GM12878 (cell line): ENCODE results near the gene TEN1. TPM values are rescaled to one million over a fixed set of nuclear protein-coding genes. Genes with fewer than 3 reads are reported as not detected.

ENCODE experiments used
- ATAC-seq: fragments of 200-7000 bp; cut with Tn5 transposase; 3 replicates; pipeline ENCODE4 v1.9.1; 2020; ENCODE audit warnings: mild to moderate bottlenecking, moderate library complexity
- BruUV-seq: library from RNA; stranded (reverse); fragments of 400-500 nt; replicated peaks from 2 replicates; lab custom pipeline; 2021; lab: Mats Ljungman, UMichigan
- CTCF ChIA-PET: fragments of 300-600 bp; sonication (Branson Sonifier 250); formaldehyde crosslinking; extraction: SDS; loops from one replicate; lab custom pipeline; 2021; ENCODE audit warnings: inconsistent platforms; lab: Yijun Ruan, JAX
- POLR2A ChIA-PET: fragments of 350-600 bp; formaldehyde crosslinking; extraction: SDS; loops from one replicate; lab custom pipeline; 2021; ENCODE audit warnings: inconsistent platforms; lab: Charles Lee
- RAD21 ChIA-PET: fragments of 300-600 bp; sonication (Branson Sonifier 250); formaldehyde crosslinking; loops from one replicate; lab custom pipeline; 2023; ENCODE audit warnings: antibody characterized with exemption; ENCODE audit not compliant: unreplicated experiment; lab: Charles Lee
- SMC1A ChIA-PET: fragments of 300-600 bp; sonication (Branson Sonifier 250); formaldehyde crosslinking; loops from one replicate; lab custom pipeline; 2023; ENCODE audit not compliant: unreplicated experiment, uncharacterized antibody; lab: Charles Lee
- DNase-seq: peaks from one replicate; pipeline ENCODE4 v3.0.0-alpha.2; 2011; ENCODE audit warnings: low read depth, low spot score
- FAIRE-seq: peaks from 3 replicates; lab custom pipeline; 2011; peaks lifted over from hg19 to GRCh38; lab: Jason Lieb, UNC
- H2AFZ ChIP-seq: 2 replicates; pipeline ENCODE4 v1.6.0; 2011; ENCODE audit warnings: low read depth, low read length, control low read depth; ENCODE audit not compliant: control insufficient read depth
- H3K27ac ChIP-seq: 2 replicates; pipeline ENCODE4 v1.5.1; 2011; ENCODE audit warnings: control low read depth; ENCODE audit not compliant: control insufficient read depth, insufficient read depth
- H3K27me3 ChIP-seq, 2 experiments: replicated peaks in 1 of 2; 2 replicates each; pipeline versions ENCODE4 v1.6.0 to v1.6.1; 2011; ENCODE audit warnings: low read length in 1 of 2; ENCODE audit not compliant: control insufficient read depth in 2 of 2, insufficient read depth in 2 of 2
- H3K36me3 ChIP-seq, 2 experiments: 2 replicates each; pipeline ENCODE4 v1.5.1; 2011; ENCODE audit warnings: low read length in 1 of 2; ENCODE audit not compliant: control insufficient read depth in 2 of 2, insufficient read depth in 2 of 2
- H3K4me1 ChIP-seq: 2 replicates; pipeline ENCODE4 v1.6.1; 2011; ENCODE audit warnings: mild to moderate bottlenecking, low read length, moderate library complexity, mixed read lengths; ENCODE audit not compliant: control insufficient read depth, insufficient read depth
- H3K4me2 ChIP-seq: 2 replicates; pipeline ENCODE4 v1.6.0; 2011; ENCODE audit warnings: control low read depth; ENCODE audit not compliant: control insufficient read depth, insufficient read depth
- H3K4me3 ChIP-seq: fragments of 200-600 bp; sonication (generic); 2 replicates; pipeline ENCODE4 v1.5.1; 2016
- H3K79me2 ChIP-seq: 2 replicates; pipeline ENCODE4 v1.6.0; 2011; ENCODE audit warnings: low read length; ENCODE audit not compliant: control insufficient read depth, insufficient read depth
- H3K9ac ChIP-seq: 2 replicates; pipeline ENCODE4 v1.8.0; 2011; ENCODE audit warnings: low read length, control low read depth, mixed read lengths; ENCODE audit not compliant: control insufficient read depth, insufficient read depth
- H3K9me3 ChIP-seq: replicated peaks from 3 replicates; pipeline ENCODE4 v1.5.1; 2011; ENCODE audit warnings: mild to moderate bottlenecking, low read length; ENCODE audit not compliant: control insufficient read depth, insufficient read depth
- H4K20me1 ChIP-seq: 2 replicates; pipeline ENCODE4 v1.6.0; 2011; ENCODE audit not compliant: control insufficient read depth, insufficient read depth
- CBFB ChIP-seq: IDR thresholded peaks from 2 replicates; pipeline ENCODE4 v1.6.1; 2016; ENCODE audit warnings: antibody characterized with exemption, low read depth
- CBX3 ChIP-seq: fragments of 200-600 bp; sonication (generic); IDR thresholded peaks from 2 replicates; pipeline ENCODE4 v1.6.1; 2016; ENCODE audit warnings: low read depth, borderline replicate concordance
- CEBPB ChIP-seq, 2 experiments: fragments of 150-350 bp in 1 of 2; IDR thresholded peaks; 2 replicates each; pipeline ENCODE4 v1.6.1; 2012 to 2014; ENCODE audit warnings: low read depth in 2 of 2, low read length in 2 of 2, borderline replicate concordance in 1 of 2, inconsistent platforms in 1 of 2
- CREM ChIP-seq: IDR thresholded peaks from 2 replicates; pipeline ENCODE4 v1.6.1; 2014; ENCODE audit warnings: antibody characterized with exemption, low read depth
- EZH2 ChIP-seq: IDR thresholded peaks from 2 replicates; pipeline ENCODE4 v1.6.1; 2012; ENCODE audit warnings: low read depth, mild to moderate bottlenecking, control low read depth, inconsistent platforms, low read length, borderline replicate concordance; ENCODE audit not compliant: control insufficient read depth
- HDAC2 ChIP-seq: fragments of 200-600 bp; sonication (generic); IDR thresholded peaks from 2 replicates; pipeline ENCODE4 v1.6.1; 2017
- MEF2A ChIP-seq: IDR thresholded peaks from 2 replicates; pipeline ENCODE4 v1.6.1; 2011; ENCODE audit warnings: low read depth, mild to moderate bottlenecking, low read length, moderate library complexity; ENCODE audit not compliant: insufficient read depth
- MXI1 ChIP-seq: fragments of 150-350 bp; IDR thresholded peaks from 2 replicates; pipeline ENCODE4 v1.6.1; 2011; ENCODE audit warnings: low read depth, mild to moderate bottlenecking, inconsistent platforms, low read length, improper control_type of control experiment
- NR2C1 ChIP-seq: fragments of 450-650 bp; IDR thresholded peaks from 2 replicates; pipeline ENCODE4 v1.6.1; 2017; ENCODE audit warnings: antibody characterized with exemption, mild to moderate bottlenecking, moderate library complexity
- POLR2AphosphoS5 ChIP-seq: IDR thresholded peaks from 2 replicates; pipeline ENCODE4 v1.6.1; 2011; ENCODE audit warnings: mild to moderate bottlenecking, low read length, inconsistent platforms
- RAD21 ChIP-seq: IDR thresholded peaks from 2 replicates; pipeline ENCODE4 v1.6.1; 2011; ENCODE audit warnings: mild to moderate bottlenecking, low read depth, low read length, moderate library complexity; ENCODE audit not compliant: insufficient read depth
- RFX5 ChIP-seq: IDR thresholded peaks from 2 replicates; pipeline ENCODE4 v1.6.1; 2011; ENCODE audit warnings: low read depth, low read length, improper control_type of control experiment
- SIN3A ChIP-seq: IDR thresholded peaks from 2 replicates; pipeline ENCODE4 v1.6.1; 2012; ENCODE audit warnings: low read depth, low read length, improper control_type of control experiment
- SP1 ChIP-seq: IDR thresholded peaks from one replicate; pipeline ENCODE4 v1.6.1; 2011; ENCODE audit warnings: low read depth, low read length
- SREBF1 ChIP-seq: IDR thresholded peaks from 2 replicates; pipeline ENCODE4 v1.6.1; 2012; ENCODE audit warnings: mild to moderate bottlenecking, low read length
- STAT1 ChIP-seq: fragments of 450-650 bp; conservative IDR thresholded peaks from 2 replicates; pipeline ENCODE4 v1.6.1; 2014; ENCODE audit warnings: antibody characterized with exemption, mild to moderate bottlenecking
- SUZ12 ChIP-seq: fragments of 200-600 bp; sonication (generic); IDR thresholded peaks from one replicate; pipeline ENCODE4 v1.6.1; 2018; ENCODE audit warnings: antibody characterized with exemption, mild to moderate bottlenecking; ENCODE audit not compliant: unreplicated experiment
- whole genome bisulfite sequencing: methylation state at CpG from one replicate; pipeline ENCODE4 v1.1.6; 2016; ENCODE audit warnings: low lambda C conversion rate; ENCODE audit not compliant: insufficient replicate concordance, insufficient coverage; ENCODE audit errors: missing lambda C conversion rate; 5-methylcytosine and 5-hydroxymethylcytosine counted together
- in situ Hi-C: fragments of 300-500 bp; cut with MboI; formaldehyde crosslinking; loops from 9 replicates; pipeline ENCODE4 v1.14.3; 2018; ENCODE audit warnings: mixed read lengths
- intact Hi-C: fragments of 100-400 bp; cut with micrococcal nuclease; formaldehyde crosslinking; loops from one replicate; pipeline ENCODE4 v1.14.2; 2022; ENCODE audit not compliant: unreplicated experiment
- polyA plus RNA-seq, 11 experiments: library from polyadenylated mRNA; depleted of rRNA in 4 of 11; unstranded in 6 of 11; stranded (reverse) in 5 of 11; fragments of >200 nt; fragmentation: Nextera tagmentation in 4 of 11; fragmentation: Illumina TruSeq in 1 of 11; extraction: Ambion mirVana in 4 of 11; extraction: Trizol in 1 of 11; gene quantifications; 1 replicate in 1 of 11; 2 replicates in 10 of 11; pipeline versions ENCODE4 v1.2.1 to v1.2.3, GENCODE V29; 2011 to 2016; ENCODE audit warnings: inconsistent platforms in 2 of 11, missing spikeins in 2 of 11, low read depth in 1 of 11
- total RNA-seq, 4 experiments: library from RNA; depleted of rRNA in 3 of 4; stranded (reverse); fragments of >200 nt in 3 of 4; fragmentation: Illumina TruSeq in 1 of 4; extraction: Trizol in 1 of 4; gene quantifications; 2 replicates each; pipeline versions ENCODE4 v1.2.1 to v1.2.3, GENCODE V29; 2013 to 2021
- TF ChIP-seq, protein P1 (sequence below): fragments of 450-650 bp; formaldehyde crosslinking; IDR thresholded peaks from 2 replicates; pipeline ENCODE4 v1.4.0; 2020; ENCODE audit warnings: mild to moderate bottlenecking, moderate library complexity
- TF ChIP-seq, protein P2 (sequence below): fragments of 450-650 bp; IDR thresholded peaks from 2 replicates; pipeline ENCODE4 v1.6.1; 2016; ENCODE audit warnings: mild to moderate bottlenecking

The TEN1 gene
- total and polyA plus RNA-seq, 10 of the 15 experiments (the other 5 are each of a cell fraction or from before 2014, with no cell fraction given), result 1.1 to 33.1 (median 17.4) TPM

DNA sequence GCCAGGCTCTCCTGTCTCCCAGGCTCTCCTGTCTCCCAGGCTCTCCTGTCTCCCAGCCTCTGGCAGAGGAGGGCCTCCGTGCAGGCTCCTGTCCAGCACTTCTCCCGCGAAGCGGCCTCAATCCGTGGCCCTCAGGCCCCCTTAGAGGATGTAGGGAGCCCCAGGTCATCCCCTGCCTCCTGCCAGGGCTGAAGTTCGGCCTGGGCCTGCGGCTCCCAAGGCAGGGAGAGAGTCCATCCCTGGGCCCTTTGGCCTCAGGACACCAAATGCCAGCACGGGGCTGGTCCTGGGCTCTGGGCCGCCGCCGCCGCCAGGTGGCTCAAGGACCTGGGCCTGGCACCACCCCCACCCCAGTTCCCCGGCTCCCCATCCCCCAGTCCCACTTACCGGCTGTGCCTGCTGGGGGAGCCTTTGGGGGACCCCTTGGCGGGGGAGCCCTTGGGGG, 47.7 kb downstream of the TEN1 start (continued):
- TF ChIP-seq CEBPB (IDR thresholded peaks at IDR 0.05; ENCODE audit: borderline replicate concordance in 1 of 2, low read depth in 2 of 2, low read length in 2 of 2), result no peak

DNA sequence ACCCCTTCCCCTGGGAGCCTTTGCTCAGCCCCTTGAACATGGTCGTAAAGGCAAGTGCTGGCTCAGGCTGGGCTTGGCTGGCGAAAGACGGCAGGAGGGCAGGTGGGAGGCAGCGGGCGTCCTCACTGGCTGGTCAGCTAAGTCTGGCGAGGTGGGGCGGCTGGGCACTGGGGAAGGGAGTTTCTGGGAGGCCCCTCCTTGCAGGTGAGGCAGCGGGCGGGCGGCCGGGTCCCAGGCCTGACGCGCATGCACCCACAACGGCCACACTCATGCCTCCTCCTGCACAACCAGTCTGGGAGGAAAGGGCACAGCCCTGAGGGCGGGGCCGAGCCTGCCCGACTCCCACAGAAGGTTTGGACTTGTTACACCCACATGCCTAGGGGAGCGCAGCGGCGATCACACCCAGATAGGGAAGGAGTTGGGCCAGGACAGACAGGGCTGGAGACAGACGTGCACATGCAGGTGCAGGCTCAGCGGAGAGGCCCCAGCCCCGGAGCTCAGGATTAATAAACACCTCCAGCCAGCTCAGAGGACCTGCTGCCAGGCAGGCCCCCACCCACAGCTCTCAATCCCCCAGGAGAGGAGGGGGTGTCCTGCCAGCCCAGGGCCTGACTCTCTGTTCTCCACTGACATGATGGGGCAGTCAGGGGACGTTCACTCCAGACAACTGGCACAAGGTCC, 48.3 kb downstream of the TEN1 start, which contains the start of gene EVPL:
TSS of gene EVPL (minus strand) at position 148 of the 681 bp plus-strand sequence. CDS start at position 40, 108 bp downstream.
- ChIA-PET POLR2A (no interaction called here), SMC1A (no interaction called here)
- Histone ChIP-seq H3K27ac (no peak within 1 kb of the TSS), H3K79me2 (no peaks in the 10 kb centered on the region), H3K4me1 (no peaks in the 10 kb centered on the region), H3K36me3 (no peaks in the 10 kb centered on the region)
- in situ Hi-C loops, result no loop called here
- 51% methylated on average over 19 of the region's 24 CpGs for WGBS
- TF ChIP-seq MEF2A (no peak), HDAC2 (no peak), MXI1 (no peak), EZH2 (no peak), CBX3 (no peak), SIN3A (no peak), NR2C1 (no peak), POLR2AphosphoS5 (no peak), CREM (no peak), SREBF1 (no peak), CBFB (no peak), SUZ12 (no peak), RAD21 (no peak), RFX5 (no peak), STAT1 (no peak), SP1 (no peak)
- TF ChIP-seq, protein P1, sequence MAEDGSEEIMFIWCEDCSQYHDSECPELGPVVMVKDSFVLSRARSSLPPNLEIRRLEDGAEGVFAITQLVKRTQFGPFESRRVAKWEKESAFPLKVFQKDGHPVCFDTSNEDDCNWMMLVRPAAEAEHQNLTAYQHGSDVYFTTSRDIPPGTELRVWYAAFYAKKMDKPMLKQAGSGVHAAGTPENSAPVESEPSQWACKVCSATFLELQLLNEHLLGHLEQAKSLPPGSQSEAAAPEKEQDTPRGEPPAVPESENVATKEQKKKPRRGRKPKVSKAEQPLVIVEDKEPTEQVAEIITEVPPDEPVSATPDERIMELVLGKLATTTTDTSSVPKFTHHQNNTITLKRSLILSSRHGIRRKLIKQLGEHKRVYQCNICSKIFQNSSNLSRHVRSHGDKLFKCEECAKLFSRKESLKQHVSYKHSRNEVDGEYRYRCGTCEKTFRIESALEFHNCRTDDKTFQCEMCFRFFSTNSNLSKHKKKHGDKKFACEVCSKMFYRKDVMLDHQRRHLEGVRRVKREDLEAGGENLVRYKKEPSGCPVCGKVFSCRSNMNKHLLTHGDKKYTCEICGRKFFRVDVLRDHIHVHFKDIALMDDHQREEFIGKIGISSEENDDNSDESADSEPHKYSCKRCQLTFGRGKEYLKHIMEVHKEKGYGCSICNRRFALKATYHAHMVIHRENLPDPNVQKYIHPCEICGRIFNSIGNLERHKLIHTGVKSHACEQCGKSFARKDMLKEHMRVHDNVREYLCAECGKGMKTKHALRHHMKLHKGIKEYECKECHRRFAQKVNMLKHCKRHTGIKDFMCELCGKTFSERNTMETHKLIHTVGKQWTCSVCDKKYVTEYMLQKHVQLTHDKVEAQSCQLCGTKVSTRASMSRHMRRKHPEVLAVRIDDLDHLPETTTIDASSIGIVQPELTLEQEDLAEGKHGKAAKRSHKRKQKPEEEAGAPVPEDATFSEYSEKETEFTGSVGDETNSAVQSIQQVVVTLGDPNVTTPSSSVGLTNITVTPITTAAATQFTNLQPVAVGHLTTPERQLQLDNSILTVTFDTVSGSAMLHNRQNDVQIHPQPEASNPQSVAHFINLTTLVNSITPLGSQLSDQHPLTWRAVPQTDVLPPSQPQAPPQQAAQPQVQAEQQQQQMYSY (CRISPR knock-in tag), result no peak
- TF ChIP-seq, protein P2, sequence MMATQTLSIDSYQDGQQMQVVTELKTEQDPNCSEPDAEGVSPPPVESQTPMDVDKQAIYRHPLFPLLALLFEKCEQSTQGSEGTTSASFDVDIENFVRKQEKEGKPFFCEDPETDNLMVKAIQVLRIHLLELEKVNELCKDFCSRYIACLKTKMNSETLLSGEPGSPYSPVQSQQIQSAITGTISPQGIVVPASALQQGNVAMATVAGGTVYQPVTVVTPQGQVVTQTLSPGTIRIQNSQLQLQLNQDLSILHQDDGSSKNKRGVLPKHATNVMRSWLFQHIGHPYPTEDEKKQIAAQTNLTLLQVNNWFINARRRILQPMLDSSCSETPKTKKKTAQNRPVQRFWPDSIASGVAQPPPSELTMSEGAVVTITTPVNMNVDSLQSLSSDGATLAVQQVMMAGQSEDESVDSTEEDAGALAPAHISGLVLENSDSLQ, result no peak
- TF ChIP-seq, all 136 proteins: peak for 0
- no peak for FAIRE-seq
- Histone ChIP-seq H4K20me1 (no peaks in the 10 kb centered on the region), H3K4me2 (no peak within 1 kb of the TSS), H3K9ac (no peak within 1 kb of the TSS), H3K4me3 (no peak within 1 kb of the TSS), H3K9me3 (no peaks in the 10 kb centered on the region), H3K27me3 (no peaks in the 10 kb centered on the region), H2AFZ (no peak within 1 kb of the TSS)
- BruUV-seq, result no TSS peak
- no peak for ATAC-seq
- intact Hi-C loops, result no loop called here
- ChIA-PET CTCF (no interaction called here), RAD21 (no interaction called here)
- DNase-seq, result no peak
